Sciatic nerve (tissue), 2 donors: ENCODE data around the gene SPTLC2. TPM values are rescaled to one million over a fixed set of nuclear protein-coding genes. Genes with fewer than 3 reads are reported as not detected.

Source experiments
- ATAC-seq: fragments of 200-7000 bp; cut with Tn5 transposase; one replicate; pipeline ENCODE4 v1.9.1; 2020; ENCODE audit warnings: mild to moderate bottlenecking, moderate library complexity
- DNase-seq: peaks from one replicate; pipeline ENCODE4 v3.0.0-alpha.2; 2020; ENCODE audit warnings: low spot score
- intact Hi-C: fragments of 100-400 bp; cut with DNase I; formaldehyde crosslinking; loops from one replicate; pipeline ENCODE4 v1.14.2; 2022
- total RNA-seq: library from RNA; stranded (reverse); fragmentation: NEBNext Ultra II Directional; extraction: Animal tissue kit (Norgen Biotek cat#: 25700); gene quantifications from one replicate; pipeline ENCODE4 v1.2.1, GENCODE V29; 2021
- donor health status: DM: no; HTN: no; CAD: no.
- donor health status: DM: no; HTN: no; CAD: no.

Gene SPTLC2
- total RNA-seq, 1 donor from 2014 or later: 65.1 TPM

GRCh38 chr14:77488558-77488957 is 127.9 kb downstream of the SPTLC2 start:
- DNase-seq: no peak
- intact Hi-C loops: no loop called here
- ATAC-seq: no peak

GRCh38 chr14:77485901-77486678 is 130.3 kb downstream of the SPTLC2 start:
- DNase-seq (no peak), ATAC-seq (no peak)
- intact Hi-C loops: no loop called here

- intact Hi-C loops: no loop called here
Observed at GRCh38 chr14:77485256-77485655, 131.2 kb downstream of the SPTLC2 start.

GRCh38 chr14:77482422-77482821 is 134.0 kb downstream of the SPTLC2 start:
- ATAC-seq (no peak), DNase-seq (no peak)
- intact Hi-C loops: no loop called here

More at GRCh38 chr14:77485256-77485655, 131.2 kb downstream of the SPTLC2 start:
- DNase-seq: no peak
- ATAC-seq: no peak

- intact Hi-C loops: no loop called here
- no peak for DNase-seq
- ATAC-seq: no peak
Observed at GRCh38 chr14:77478796-77479195, 137.6 kb downstream of the SPTLC2 start.

GRCh38 chr14:77478029-77478428 is 138.4 kb downstream of the SPTLC2 start:
- intact Hi-C loops: no loop called here
- DNase-seq (no peak), ATAC-seq (no peak)

GRCh38 chr14:77475432-77476115 is 140.9 kb downstream of the SPTLC2 start:
- intact Hi-C loops: no loop called here
- ATAC-seq (no peak), DNase-seq (no peak)

GRCh38 chr14:77474479-77475177 is 141.8 kb downstream of the SPTLC2 start:
- intact Hi-C loops: no loop called here
- ATAC-seq (no peak), DNase-seq (no peak)

GRCh38 chr14:77473921-77474320 is 142.5 kb downstream of the SPTLC2 start:
- DNase-seq: peak; percentile 10
- ATAC-seq: no peak
- intact Hi-C loops: no loop called here

- ATAC-seq: no peak
- intact Hi-C loops: no loop called here
- peak; percentile 33 for DNase-seq
Observed at GRCh38 chr14:77470224-77470870, 146.1 kb downstream of the SPTLC2 start.

- DNase-seq: peak; percentile 9
- no peak for ATAC-seq
- intact Hi-C loops: no loop called here
Observed at GRCh38 chr14:77469539-77469938, 146.9 kb downstream of the SPTLC2 start.

- ATAC-seq (no peak), DNase-seq (no peak)
- intact Hi-C loops: no loop called here
Observed at GRCh38 chr14:77469067-77469505, 147.4 kb downstream of the SPTLC2 start.

- ATAC-seq (no peak), DNase-seq (no peak)
- intact Hi-C loops: no loop called here
Observed at GRCh38 chr14:77467801-77468200, 148.6 kb downstream of the SPTLC2 start.

- peak; percentile 76 for DNase-seq
- intact Hi-C loops: no loop called here
- no peak for ATAC-seq
Observed at GRCh38 chr14:77459072-77459723, 157.2 kb downstream of the SPTLC2 start.

GRCh38 chr14:77458249-77458950 is 158.0 kb downstream of the SPTLC2 start:
- DNase-seq (no peak), ATAC-seq (peak; percentile 3)
- intact Hi-C loops: no loop called here

- intact Hi-C loops: no loop called here
- peak; percentile 94 for DNase-seq
- ATAC-seq: peak; percentile 99
Observed at GRCh38 chr14:77457522-77458248, 158.8 kb downstream of the SPTLC2 start, which contains the start of the genes AHSA1 and VIPAS39. Gene AHSA1, plus strand, starts transcription at chr14:77458093. Its CDS starts 97 bp downstream, at chr14:77458190. Gene VIPAS39, minus strand, starts transcription at chr14:77457601. Its CDS starts 3,499 bp downstream, at chr14:77454102.

- intact Hi-C loops: no loop called here
- DNase-seq: no peak
- ATAC-seq: no peak
Observed at GRCh38 chr14:77457115-77457521, 159.3 kb downstream of the SPTLC2 start.
